NCI-H82 (cell line): ENCODE data around the gene POLH.
"Not testable (repeated sequence)": the region's sequence is repeated elsewhere in the genome, so short reads cannot be mapped to it uniquely, and the experiment has no call there.

Experiments used
- DNase-seq: peaks from one replicate; lab custom pipeline; 2025; lab: John Stamatoyannopoulos, UW

POLH gene

GRCh38 chr6:43575772-43576551 is at the start of gene POLH, which contains the start of gene XPO5:
Gene POLH, plus strand, starts transcription at chr6:43576185. Its CDS starts 6,135 bp downstream, at chr6:43582320.
Gene XPO5, minus strand, starts transcription at chr6:43576038. Its CDS starts 174 bp downstream, at chr6:43575864.
- peak; percentile 97 for DNase-seq

GRCh38 chr6:43532201-43532600 is 43.8 kb upstream of the POLH start:
- DNase-seq = no peak

- not testable (repeated sequence) for DNase-seq
Measured at GRCh38 chr6:43538986-43539385, 37.0 kb upstream of the POLH start.

GRCh38 chr6:43539409-43539808 is 36.6 kb upstream of the POLH start:
- DNase-seq = not testable (repeated sequence)

GRCh38 chr6:43540507-43540906 is 35.5 kb upstream of the POLH start:
- DNase-seq = no peak

GRCh38 chr6:43541774-43542471 is 34.1 kb upstream of the POLH start:
- no peak for DNase-seq

- no peak for DNase-seq
Measured at GRCh38 chr6:43544461-43544860, 31.5 kb upstream of the POLH start.

GRCh38 chr6:43547222-43547621 is 28.8 kb upstream of the POLH start:
- no peak for DNase-seq

GRCh38 chr6:43557620-43558019 is 18.4 kb upstream of the POLH start:
- not testable (repeated sequence) for DNase-seq

- no peak for DNase-seq
Measured at GRCh38 chr6:43559328-43559727, 16.7 kb upstream of the POLH start.

GRCh38 chr6:43570876-43571441 is 5.0 kb upstream of the POLH start:
- no peak for DNase-seq

GRCh38 chr6:43572015-43572414 is 4.0 kb upstream of the POLH start:
- no peak for DNase-seq

- peak; percentile 66 for DNase-seq
Measured at GRCh38 chr6:43575105-43575771, 747 bp upstream of the POLH start.

- DNase-seq = no peak
Measured at GRCh38 chr6:43578748-43579147, 2.8 kb downstream of the POLH start.

- peak; percentile 40 for DNase-seq
Measured at GRCh38 chr6:43579171-43579570, 3.2 kb downstream of the POLH start.

GRCh38 chr6:43582911-43583310 is 6.9 kb downstream of the POLH start:
- no peak for DNase-seq

- no peak for DNase-seq
Measured at GRCh38 chr6:43584892-43585570, 9.0 kb downstream of the POLH start.

- no peak for DNase-seq
Measured at GRCh38 chr6:43588194-43588593, 12.2 kb downstream of the POLH start.

GRCh38 chr6:43589564-43589963 is 13.6 kb downstream of the POLH start:
- not testable (repeated sequence) for DNase-seq

GRCh38 chr6:43593938-43594337 is 18.0 kb downstream of the POLH start:
- no peak for DNase-seq

GRCh38 chr6:43600595-43600994 is 24.6 kb downstream of the POLH start:
- no peak for DNase-seq

GRCh38 chr6:43604174-43604573 is 28.2 kb downstream of the POLH start:
- no peak for DNase-seq
